HEK293 (cell line): ENCODE results near the gene GJA1.

Experiments used
- CTCF ChIA-PET: fragments of 350-600 bp; formaldehyde crosslinking; extraction: SDS; loops from one replicate; lab custom pipeline; 2021; ENCODE audit warnings: antibody characterized with exemption; lab: Yijun Ruan, JAX
- POLR2A ChIA-PET: fragments of 300-600 bp; formaldehyde crosslinking; extraction: SDS; loops from one replicate; lab custom pipeline; 2020; ENCODE audit warnings: antibody characterized with exemption, inconsistent platforms; lab: Yijun Ruan, JAX
- H3K27ac ChIP-seq: fragments of 200-500 bp; sonication (Bioruptor generic); 2 replicates; pipeline ENCODE4 v1.5.1; 2014; ENCODE audit warnings: low read depth, low read length, control low read depth, inconsistent platforms; ENCODE audit errors: extremely low read depth
- H3K36me3 ChIP-seq, 2 experiments: fragments of 200-500 bp in 1 of 2; sonication (Bioruptor generic) in 1 of 2; 1 replicate in 1 of 2; 2 replicates in 1 of 2; pipeline ENCODE4 v1.5.1; 2014 to 2017; ENCODE audit warnings: inconsistent platforms in 2 of 2, low read length in 2 of 2; ENCODE audit not compliant: control insufficient read depth in 2 of 2, insufficient read depth in 1 of 2
- H3K4me1 ChIP-seq: fragments of 200-500 bp; sonication (Bioruptor generic); 2 replicates; pipeline ENCODE4 v1.5.1; 2014; ENCODE audit warnings: mild to moderate bottlenecking, low read length, inconsistent platforms; ENCODE audit not compliant: control insufficient read depth, insufficient read depth
- H3K4me3 ChIP-seq: 2 replicates; pipeline ENCODE4 v1.5.1; 2011; ENCODE audit warnings: low read depth, mild to moderate bottlenecking, control low read depth, low read length, moderate library complexity
- H3K9me3 ChIP-seq: fragments of 200-500 bp; sonication (Bioruptor generic); 2 replicates; pipeline ENCODE4 v1.5.1; 2014; ENCODE audit warnings: low read depth, low read length, inconsistent platforms; ENCODE audit not compliant: control insufficient read depth, insufficient read depth
- BCL11A ChIP-seq: fragments of 450-650 bp; formaldehyde crosslinking; IDR thresholded peaks from 2 replicates; pipeline ENCODE4 v1.5.1; 2016; ENCODE audit warnings: low read depth, missing biosample characterization, missing genetic modification characterization
- BCL6B ChIP-seq: fragments of 450-650 bp; formaldehyde crosslinking; IDR thresholded peaks from 2 replicates; pipeline ENCODE4 v1.5.1; 2017; ENCODE audit warnings: missing biosample characterization, missing genetic modification characterization
- GLI2 ChIP-seq: fragments of 450-650 bp; formaldehyde crosslinking; IDR thresholded peaks from 2 replicates; pipeline ENCODE4; 2017; ENCODE audit warnings: missing biosample characterization, missing genetic modification characterization, low read depth, borderline replicate concordance
- GLIS2 ChIP-seq: fragments of 450-650 bp; formaldehyde crosslinking; IDR thresholded peaks from 2 replicates; pipeline ENCODE4 v1.5.1; 2016; ENCODE audit warnings: missing biosample characterization, missing genetic modification characterization
- HOXC10 ChIP-seq: sonication (generic); formaldehyde crosslinking; IDR thresholded peaks from 2 replicates; pipeline ENCODE4 v1.8.1; 2023; ENCODE audit warnings: mild to moderate bottlenecking, missing genetic modification reagents
- HOXD13 ChIP-seq: sonication (generic); formaldehyde crosslinking; IDR thresholded peaks from 2 replicates; pipeline ENCODE4 v1.8.0; 2022; ENCODE audit warnings: missing genetic modification reagents, borderline replicate concordance
- MEIS1 ChIP-seq: sonication (generic); formaldehyde crosslinking; IDR thresholded peaks from 2 replicates; pipeline ENCODE4 v1.8.1; 2022; ENCODE audit warnings: missing genetic modification reagents, mild to moderate bottlenecking, borderline replicate concordance
- MZF1 ChIP-seq: fragments of 450-650 bp; formaldehyde crosslinking; IDR thresholded peaks from 2 replicates; pipeline ENCODE4 v1.5.1; 2017; ENCODE audit warnings: missing biosample characterization, missing genetic modification characterization, borderline replicate concordance
- PRDM10 ChIP-seq: fragments of 450-650 bp; formaldehyde crosslinking; IDR thresholded peaks from 2 replicates; pipeline ENCODE4 v1.5.1; 2016; ENCODE audit warnings: missing biosample characterization, missing genetic modification characterization
- YY2 ChIP-seq: fragments of 450-650 bp; formaldehyde crosslinking; IDR thresholded peaks from 2 replicates; pipeline ENCODE4 v1.5.1; 2016; ENCODE audit warnings: missing biosample characterization, missing genetic modification characterization
- ZFP41 ChIP-seq: fragments of 450-650 bp; formaldehyde crosslinking; IDR thresholded peaks from 2 replicates; pipeline ENCODE4 v1.5.1; 2016; ENCODE audit warnings: missing biosample characterization, missing genetic modification characterization, borderline replicate concordance
- ZIC2 ChIP-seq: fragments of 450-650 bp; formaldehyde crosslinking; IDR thresholded peaks from 2 replicates; pipeline ENCODE4 v1.5.1; 2016; ENCODE audit warnings: missing biosample characterization, missing genetic modification characterization
- ZNF146 ChIP-seq: fragments of 450-650 bp; formaldehyde crosslinking; IDR thresholded peaks from 2 replicates; pipeline ENCODE4 v1.5.1; 2016; ENCODE audit warnings: missing biosample characterization, missing genetic modification characterization
- ZNF221 ChIP-seq: fragments of 450-650 bp; formaldehyde crosslinking; IDR thresholded peaks from 2 replicates; pipeline ENCODE4 v1.5.1; 2017; ENCODE audit warnings: missing biosample characterization, missing genetic modification characterization, borderline replicate concordance
- ZNF248 ChIP-seq: fragments of 450-650 bp; formaldehyde crosslinking; IDR thresholded peaks from 2 replicates; pipeline ENCODE4 v1.5.1; 2017; ENCODE audit warnings: missing biosample characterization, missing genetic modification characterization
- ZNF335 ChIP-seq: fragments of 450-650 bp; formaldehyde crosslinking; conservative IDR thresholded peaks from 2 replicates; pipeline ENCODE4 v1.5.1; 2016; ENCODE audit warnings: missing biosample characterization, missing genetic modification characterization
- ZNF362 ChIP-seq: fragments of 450-650 bp; formaldehyde crosslinking; IDR thresholded peaks from 2 replicates; pipeline ENCODE4 v1.5.1; 2016; ENCODE audit warnings: missing biosample characterization, missing genetic modification characterization
- ZNF488 ChIP-seq: fragments of 450-650 bp; formaldehyde crosslinking; IDR thresholded peaks from 2 replicates; pipeline ENCODE4 v1.5.1; 2016; ENCODE audit warnings: missing biosample characterization, missing genetic modification characterization
- ZNF510 ChIP-seq: fragments of 450-650 bp; formaldehyde crosslinking; IDR thresholded peaks from 2 replicates; pipeline ENCODE4 v1.5.1; 2018; ENCODE audit warnings: mild to moderate bottlenecking, missing genetic modification characterization, missing biosample characterization; ENCODE audit not compliant: insufficient replicate concordance
- ZNF555 ChIP-seq: fragments of 450-650 bp; formaldehyde crosslinking; conservative IDR thresholded peaks from 2 replicates; pipeline ENCODE4 v1.5.1; 2017; ENCODE audit warnings: missing biosample characterization, mild to moderate bottlenecking, missing genetic modification characterization, inconsistent platforms
- ZNF623 ChIP-seq: fragments of 450-650 bp; formaldehyde crosslinking; IDR thresholded peaks from 2 replicates; pipeline ENCODE4 v1.5.1; 2016; ENCODE audit warnings: missing biosample characterization, missing genetic modification characterization
- ZNF639 ChIP-seq: fragments of 450-650 bp; formaldehyde crosslinking; IDR thresholded peaks from 2 replicates; pipeline ENCODE4 v1.5.1; 2016; ENCODE audit warnings: missing biosample characterization, missing genetic modification characterization
- ZNF660 ChIP-seq: fragments of 450-650 bp; IDR thresholded peaks from 2 replicates; pipeline ENCODE4 v1.5.1; 2018; ENCODE audit warnings: missing biosample characterization, mild to moderate bottlenecking, missing genetic modification characterization
- ZNF664 ChIP-seq: fragments of 450-650 bp; formaldehyde crosslinking; IDR thresholded peaks from 2 replicates; pipeline ENCODE4 v1.5.1; 2016; ENCODE audit warnings: missing biosample characterization, missing genetic modification characterization

The GJA1 gene

GRCh38 chr6:121437851-121438651 is 2.6 kb downstream of the GJA1 start (continued):
- TF ChIP-seq ZNF221 (tag by site-specific recombination) = no peak
- TF ChIP-seq BCL11A (tag by site-specific recombination) = no peak
- TF ChIP-seq PRDM10 (tag by site-specific recombination) = peak; percentile 37
- TF ChIP-seq ZNF664 (tag by site-specific recombination) = no peak
- no peak for TF ChIP-seq ZFP41 (tag by site-specific recombination)
- TF ChIP-seq ZNF510 (tag by site-specific recombination) = no peak
- no peak for TF ChIP-seq ZNF555 (tag by site-specific recombination)
- TF ChIP-seq HOXD13 (CRISPR knock-in tag) = no peak

- no peak overlapping the region for H3K4me3 ChIP-seq
- POLR2A ChIA-PET = no interaction called here
Measured at GRCh38 chr6:121438869-121439268, 3.4 kb downstream of the GJA1 start.

GRCh38 chr6:121439475-121439874 is 4.0 kb downstream of the GJA1 start:
- Histone ChIP-seq H3K36me3 (no peaks in the 10 kb centered on the region), H3K4me1 (peaks cover 3% of the 10 kb centered on the region; the same call in 1 of the 2 replicates), H3K4me3 (no peak overlapping the region), H3K9me3 (no peaks in the 10 kb centered on the region), H3K27ac (no peak overlapping the region)
- CTCF ChIA-PET = interaction anchor here (0.6 to 2.1 kb wide), 3 partner anchors 9 to 410 kb away, joined by 3 to 8 read pairs (median 8); no protein-coding TSS in a partner anchor
- POLR2A ChIA-PET = no interaction called here
- TF ChIP-seq HOXC10 (CRISPR knock-in tag) (no peak), GLI2 (tag by site-specific recombination) (no peak), ZNF488 (tag by site-specific recombination) (no peak), BCL6B (tag by site-specific recombination) (no peak), MZF1 (tag by site-specific recombination) (no peak), BCL11A (tag by site-specific recombination) (no peak), YY2 (tag by site-specific recombination) (no peak), ZNF146 (tag by site-specific recombination) (no peak), ZIC2 (tag by site-specific recombination) (no peak), MEIS1 (CRISPR knock-in tag) (no peak)

More at GRCh38 chr6:121438869-121439268, 3.4 kb downstream of the GJA1 start:
- H3K4me1 ChIP-seq = peaks cover 3% of the 10 kb centered on the region; the same call in 1 of the 2 replicates
- no peaks in the 10 kb centered on the region for H3K9me3 ChIP-seq
- CTCF ChIA-PET = interaction anchor here (0.6 to 2.1 kb wide), 4 partner anchors 9 to 595 kb away, joined by 3 to 8 read pairs (median 6); no protein-coding TSS in a partner anchor
- H3K27ac ChIP-seq = no peak overlapping the region
- no peak for TF ChIP-seq ZNF362 (tag by site-specific recombination)
- TF ChIP-seq ZNF660 (tag by site-specific recombination) = no peak
- no peak for TF ChIP-seq GLIS2 (tag by site-specific recombination)
- TF ChIP-seq ZNF623 (tag by site-specific recombination) = no peak
- no peak for TF ChIP-seq ZNF248 (tag by site-specific recombination)
- TF ChIP-seq ZNF335 (tag by site-specific recombination) = no peak
- TF ChIP-seq ZNF639 (tag by site-specific recombination) = no peak
- no peaks in the 10 kb centered on the region for H3K36me3 ChIP-seq
